NCI-H2171 treated with DMSO at 0.1 percent for 48 hours (cell line): ENCODE measurements around the gene CYP27B1.

Experiments
- DNase-seq: peaks from one replicate; lab custom pipeline; 2025; lab: John Stamatoyannopoulos, UW

The CYP27B1 gene

DNA sequence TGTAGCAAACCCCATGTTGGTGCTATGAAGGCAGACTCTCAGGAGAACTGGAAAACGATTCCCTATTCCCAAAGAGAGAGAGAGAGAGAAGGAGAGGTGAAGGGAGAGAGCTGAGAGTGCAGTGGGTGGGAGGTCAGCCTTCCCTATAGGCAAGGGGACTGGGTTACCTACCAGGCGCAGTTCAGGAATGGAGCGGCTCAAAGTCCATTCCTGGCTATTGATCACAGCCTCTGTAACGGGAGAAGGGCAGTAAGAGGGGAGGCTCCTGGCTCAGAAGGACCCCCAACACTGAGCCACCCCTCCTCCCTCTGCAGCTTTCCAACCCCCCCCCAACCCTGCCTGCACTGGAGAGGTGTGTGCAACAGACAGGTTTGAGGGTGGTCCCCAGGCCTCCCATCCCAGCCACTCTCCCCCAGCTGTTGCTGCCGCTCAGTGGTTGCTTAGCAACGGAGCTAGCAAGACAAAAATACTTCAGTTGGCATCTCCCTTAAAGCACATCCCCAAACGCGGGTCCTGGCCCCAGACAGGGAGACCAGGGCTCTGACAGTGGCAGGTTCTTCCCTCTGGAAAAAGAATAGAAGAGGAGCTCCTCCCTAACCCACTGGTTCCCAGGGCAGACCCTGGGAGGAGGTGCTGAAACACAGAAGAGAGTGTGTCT, 31.6 kb downstream of the CYP27B1 start:
- DNase-seq = peak; percentile 30

DNA sequence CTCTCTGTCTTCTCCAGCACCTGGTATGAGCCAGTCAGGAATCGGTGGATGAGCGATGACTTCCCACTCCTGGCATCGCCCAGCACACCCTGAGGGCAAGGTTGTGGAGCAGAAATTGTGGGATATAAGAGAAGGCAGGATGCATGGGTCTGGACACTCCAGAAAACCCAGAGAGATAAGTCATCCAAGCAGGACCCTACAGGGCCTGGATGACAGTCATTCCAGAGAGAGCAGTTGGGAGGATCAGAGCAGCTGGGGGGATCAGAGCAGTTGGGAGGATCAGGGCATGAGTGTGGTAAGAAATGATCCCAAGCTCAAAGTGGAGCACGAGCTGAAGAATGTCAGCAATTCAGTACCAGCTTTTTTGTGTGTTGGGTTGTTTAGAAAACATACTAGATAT, 32.3 kb downstream of the CYP27B1 start:
- no peak for DNase-seq

DNA sequence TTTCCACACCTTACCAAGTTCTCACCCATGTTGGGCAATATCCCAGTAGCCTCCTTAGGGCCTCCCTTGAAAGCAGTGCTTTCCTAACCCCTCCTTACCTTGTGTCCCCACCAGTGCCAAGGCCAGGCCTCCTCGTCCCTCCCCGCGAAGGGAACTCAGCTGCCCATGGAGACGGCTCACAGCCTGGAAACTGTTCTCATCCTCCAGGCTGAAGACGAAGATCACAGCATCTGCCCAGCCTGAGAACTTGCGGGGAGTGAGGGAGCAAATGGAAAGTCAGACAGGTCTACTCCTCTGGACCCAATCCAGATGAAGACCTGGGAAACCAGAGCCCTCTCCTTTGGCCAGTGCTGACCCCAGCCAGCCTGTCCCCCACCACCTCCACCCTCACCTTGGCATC, 33.0 kb downstream of the CYP27B1 start:
- DNase-seq = no peak

DNA sequence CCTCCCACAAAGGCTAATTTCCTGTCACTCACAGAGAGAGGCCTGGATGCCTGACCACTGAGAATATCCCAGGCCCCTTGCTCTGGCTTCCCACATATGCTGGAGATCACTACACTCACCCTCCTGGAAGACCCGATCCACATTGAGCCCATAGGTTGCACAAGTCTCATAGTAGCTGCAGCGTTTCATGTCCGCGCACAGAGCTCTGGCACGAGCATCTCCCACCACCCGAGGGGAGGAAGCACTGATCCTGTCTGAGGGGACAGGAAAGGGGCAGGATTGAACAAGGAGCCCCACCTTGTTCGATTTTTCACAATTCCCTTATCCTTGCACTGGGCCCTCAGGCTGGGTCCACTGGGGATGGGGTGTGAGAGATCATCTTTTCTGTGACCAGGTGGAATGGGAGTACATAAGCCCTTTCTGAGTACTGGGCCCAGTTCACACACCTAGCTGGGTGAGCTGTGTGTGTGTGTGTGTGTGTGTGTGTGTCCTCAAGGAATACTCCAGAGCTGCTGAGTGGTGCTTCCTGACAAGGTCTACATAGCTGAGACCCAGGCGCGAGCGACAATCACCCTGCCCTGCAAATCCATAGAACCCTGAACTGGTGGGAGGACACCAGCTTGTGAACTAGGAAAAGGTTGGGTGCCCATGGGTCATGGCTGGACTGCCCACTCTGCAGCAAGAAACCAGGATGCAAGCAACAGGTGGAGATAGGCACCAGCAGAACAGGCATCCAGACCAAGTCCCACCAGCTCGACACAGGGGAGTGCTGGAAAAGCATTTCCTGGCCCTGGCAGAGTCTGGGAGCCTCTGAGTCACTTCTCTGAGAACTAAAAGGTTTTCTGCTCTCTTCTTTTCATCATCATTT, 33.9 kb downstream of the CYP27B1 start:
- no peak for DNase-seq

DNA sequence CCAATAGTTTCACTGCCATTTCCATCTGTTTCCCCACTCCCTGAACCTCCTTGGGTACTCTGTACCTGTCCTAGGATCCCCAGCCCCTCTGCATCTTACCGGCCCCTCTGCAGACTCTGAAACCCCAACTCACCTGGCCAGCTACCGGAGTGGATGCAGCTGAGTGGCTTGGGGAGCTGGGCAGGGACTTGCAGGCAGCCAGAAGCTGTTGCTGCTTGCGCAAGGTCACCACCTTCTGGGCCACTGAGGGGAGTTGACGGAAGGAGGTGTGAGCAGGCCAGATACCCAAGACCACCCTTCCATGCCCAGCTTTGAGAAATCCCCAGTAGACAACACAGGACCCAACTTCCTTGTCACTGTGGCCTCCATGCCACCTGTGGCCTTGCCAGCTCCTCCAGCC, 34.6 kb downstream of the CYP27B1 start:
- DNase-seq = no peak

DNA sequence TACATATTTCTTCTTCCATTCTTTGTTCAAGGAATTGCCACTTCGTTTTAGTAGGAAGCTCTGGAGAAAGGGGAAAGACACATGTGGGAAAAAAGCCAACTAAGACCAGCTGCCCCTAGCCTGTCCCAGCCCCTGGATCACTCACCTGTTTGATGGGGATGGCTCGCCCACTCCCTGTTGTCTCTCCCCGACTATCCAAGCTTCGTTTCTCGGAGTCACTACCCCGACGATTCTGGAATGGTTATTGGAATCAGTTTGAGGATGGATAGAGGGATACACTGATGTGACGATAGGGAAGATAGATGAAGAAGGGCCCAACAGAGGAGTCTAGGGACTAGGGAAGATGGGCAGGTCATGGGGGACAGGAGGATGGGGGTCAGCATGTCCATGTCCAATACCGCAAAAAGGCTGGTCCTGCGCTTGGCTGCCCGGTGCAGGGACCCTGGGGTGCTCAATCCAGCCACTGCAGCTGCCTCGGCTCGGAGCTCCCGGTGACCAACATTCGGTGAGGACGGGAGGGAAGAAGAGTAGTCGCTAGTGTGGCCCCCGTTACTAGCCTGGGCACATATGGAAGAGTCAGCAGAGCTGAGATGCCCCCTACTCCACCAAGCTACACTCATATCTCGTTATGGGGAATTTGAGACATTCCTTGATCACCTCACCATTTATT, 35.3 kb downstream of the CYP27B1 start:
- no peak for DNase-seq

DNA sequence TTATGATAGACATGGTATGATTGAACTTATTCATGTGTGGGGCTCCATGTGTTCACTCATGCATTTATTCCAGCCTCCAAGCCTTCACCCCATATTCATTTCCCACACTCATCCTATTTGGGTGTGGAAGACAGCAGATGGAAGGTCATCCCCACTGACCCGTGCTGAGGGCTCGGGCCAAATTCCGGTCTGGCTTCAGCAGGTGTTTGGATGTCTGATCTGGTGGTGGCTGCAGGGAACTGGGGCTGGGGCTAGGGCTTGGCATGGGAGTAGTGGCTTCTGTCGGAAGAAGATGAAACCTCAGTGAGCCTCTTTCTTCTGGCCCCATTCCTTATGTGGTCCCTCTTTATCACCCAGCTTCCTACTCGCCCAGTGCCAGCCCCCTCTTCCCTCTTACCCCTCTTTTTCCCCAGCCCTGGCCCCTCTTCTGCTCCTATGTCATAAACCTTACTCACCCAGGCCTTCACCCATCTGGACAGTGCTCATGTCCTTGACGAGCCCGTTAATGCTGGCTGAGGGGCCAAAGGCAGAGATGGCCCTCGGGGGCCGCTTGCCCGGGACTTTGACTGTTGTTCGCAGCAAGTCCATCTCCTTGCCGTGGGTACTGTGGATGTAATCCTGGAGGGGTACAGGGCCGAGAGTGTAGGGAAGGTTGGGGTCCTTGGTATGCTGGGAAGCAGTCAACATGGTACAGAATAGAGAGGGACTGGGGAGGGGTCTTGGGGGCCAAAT, 36.4 kb downstream of the CYP27B1 start:
- no peak for DNase-seq

DNA sequence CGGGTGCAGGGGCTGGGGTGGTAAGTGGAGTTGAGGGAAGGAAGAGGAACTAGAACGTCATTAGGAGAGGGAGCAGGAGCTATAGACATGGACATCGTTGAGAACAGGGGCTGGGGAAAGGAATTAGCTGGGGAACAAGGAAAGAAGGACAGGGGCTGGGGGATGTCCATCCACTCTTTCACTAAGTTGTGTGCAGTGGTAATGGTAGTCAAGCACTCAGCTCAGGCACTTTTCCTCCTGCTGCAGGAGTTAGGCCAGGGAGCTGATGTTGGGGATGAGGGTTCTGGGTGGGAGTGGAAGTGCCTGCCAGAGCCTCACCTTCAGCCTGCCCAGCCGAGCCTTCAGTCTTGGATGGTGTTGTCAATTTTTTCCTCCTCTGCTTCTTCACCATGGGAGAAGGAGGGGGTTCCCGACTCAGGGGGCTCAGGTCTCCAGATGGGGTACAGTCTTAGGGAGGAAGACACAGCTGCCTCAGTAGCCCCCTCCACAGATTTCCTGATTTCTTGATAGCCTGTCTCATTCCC, 37.5 kb downstream of the CYP27B1 start:
- DNase-seq = no peak

DNA sequence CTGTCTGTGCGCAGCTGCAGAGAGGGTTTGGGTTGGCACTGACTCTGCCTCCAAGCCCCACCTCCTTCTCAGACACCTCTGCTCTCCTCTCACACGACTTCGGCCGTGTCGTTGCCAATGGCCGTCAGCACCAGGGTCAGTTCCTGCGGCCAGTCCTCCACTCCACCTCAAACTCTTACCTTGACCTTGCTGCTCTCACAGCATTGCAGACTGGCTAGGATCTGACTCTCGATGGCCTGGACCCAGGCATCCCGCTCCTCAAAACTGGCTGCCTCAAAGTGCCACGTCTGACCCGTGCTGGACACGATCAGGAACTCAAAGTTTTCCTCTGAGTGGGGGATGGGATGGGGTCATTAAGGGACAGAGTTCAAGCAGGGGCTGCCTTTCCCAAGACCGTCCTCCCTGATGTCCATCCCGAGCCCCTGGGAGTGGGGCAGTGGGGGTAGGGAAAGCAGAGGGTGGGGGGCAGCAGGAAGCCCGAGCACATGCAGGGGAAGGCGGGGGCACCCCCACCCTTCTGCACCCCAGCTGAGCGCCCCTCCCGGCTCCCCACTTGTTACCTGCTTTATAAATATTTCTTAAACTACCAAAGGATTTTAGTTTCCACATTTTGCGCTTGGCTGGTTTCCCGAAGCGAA, 39.0 kb downstream of the CYP27B1 start:
- no peak for DNase-seq

DNA sequence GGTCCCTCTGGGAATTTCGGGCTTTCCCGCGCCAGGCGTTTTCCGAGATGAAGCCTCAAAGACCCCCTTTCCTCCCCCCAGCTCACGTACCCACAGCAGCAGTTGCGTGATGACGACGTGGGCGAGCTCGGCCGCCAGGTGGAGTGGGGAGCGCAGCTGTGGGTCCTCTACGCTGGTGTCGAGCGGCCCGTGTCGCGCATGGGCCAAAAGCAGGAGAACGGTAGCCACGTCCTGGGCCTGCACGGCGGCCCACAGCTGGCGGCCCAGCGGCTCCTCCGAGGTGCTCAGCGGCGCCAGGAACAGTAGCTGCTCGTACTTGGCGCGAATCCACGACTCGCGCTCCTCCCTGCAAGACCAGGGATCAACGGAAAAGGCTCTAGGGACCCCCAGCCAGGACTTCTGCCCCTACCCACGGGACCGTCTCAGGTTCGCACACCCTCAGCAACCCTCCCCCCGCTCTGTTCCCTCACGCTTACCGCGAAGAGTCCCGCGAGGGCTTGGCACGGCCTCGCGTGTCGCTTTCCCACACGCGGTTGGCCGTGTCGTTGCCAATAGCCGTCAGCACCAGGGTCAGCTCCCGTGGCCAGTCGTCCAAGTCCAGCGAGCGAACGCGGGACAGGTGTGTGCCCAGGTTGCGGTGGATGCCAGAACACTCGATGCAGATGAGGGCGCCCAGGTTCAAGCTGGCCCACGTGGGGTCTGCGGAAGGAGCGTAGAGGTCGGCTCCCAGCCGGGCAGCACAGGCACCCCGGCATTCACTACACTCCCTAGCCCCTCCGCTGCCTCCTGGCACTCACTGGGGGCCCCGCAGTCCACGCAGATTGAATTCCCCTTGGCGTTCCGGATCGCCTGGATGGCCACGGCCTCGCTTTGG, 39.8 kb downstream of the CYP27B1 start:
- DNase-seq = no peak

DNA sequence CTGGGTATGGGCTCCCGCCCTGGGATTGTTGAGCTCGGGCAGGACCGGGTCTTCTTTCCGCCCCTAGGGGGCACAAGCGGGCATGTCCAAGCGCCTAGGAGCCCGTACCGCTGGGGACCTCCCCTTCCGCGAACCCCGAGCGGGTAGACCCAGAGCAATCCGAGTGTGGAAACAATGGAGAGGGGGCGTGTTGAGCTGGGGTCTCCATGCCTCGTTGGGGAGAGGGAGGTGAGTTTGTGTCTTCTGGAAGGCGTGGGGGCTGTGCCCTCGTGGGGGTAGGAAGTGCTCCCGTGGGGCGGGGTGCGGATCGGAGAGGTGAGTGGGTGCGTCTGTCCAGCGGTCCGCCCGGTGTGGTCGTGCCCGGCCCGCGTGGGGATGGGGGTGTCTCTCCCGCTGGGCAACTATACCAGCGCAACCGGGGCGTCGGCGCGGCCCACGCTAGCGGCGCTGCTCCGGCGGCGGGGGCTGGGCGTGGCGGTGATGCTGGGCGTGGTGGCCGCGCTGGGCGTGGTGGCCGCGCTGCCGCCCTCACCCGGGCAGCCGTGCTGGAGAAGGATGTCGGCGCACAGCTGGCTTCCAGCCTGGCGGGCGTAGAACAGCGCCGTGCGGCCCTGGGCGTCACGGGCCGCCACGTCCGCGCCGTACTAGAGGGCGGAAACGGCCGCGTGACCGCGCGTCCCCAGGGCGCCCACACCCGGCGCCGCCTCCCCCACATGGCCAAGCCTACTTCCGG, 40.6 kb downstream of the CYP27B1 start:
- peak; percentile 90 for DNase-seq

DNA sequence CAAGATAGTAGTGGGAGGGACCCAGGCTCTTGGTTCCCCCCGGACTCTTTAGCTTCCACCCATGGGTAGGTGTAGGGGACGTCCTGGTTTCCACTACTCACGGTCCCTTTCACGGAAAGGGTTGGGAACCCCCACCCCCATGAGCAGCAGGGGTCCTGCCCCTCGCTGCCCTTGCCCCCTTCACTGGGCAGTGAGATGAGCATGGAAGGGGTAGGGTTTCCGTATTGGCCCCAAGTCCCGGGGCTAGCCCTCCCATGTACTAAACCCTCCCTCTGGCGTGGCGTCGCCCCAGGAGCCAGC, 41.1 kb downstream of the CYP27B1 start:
- DNase-seq = no peak

DNA sequence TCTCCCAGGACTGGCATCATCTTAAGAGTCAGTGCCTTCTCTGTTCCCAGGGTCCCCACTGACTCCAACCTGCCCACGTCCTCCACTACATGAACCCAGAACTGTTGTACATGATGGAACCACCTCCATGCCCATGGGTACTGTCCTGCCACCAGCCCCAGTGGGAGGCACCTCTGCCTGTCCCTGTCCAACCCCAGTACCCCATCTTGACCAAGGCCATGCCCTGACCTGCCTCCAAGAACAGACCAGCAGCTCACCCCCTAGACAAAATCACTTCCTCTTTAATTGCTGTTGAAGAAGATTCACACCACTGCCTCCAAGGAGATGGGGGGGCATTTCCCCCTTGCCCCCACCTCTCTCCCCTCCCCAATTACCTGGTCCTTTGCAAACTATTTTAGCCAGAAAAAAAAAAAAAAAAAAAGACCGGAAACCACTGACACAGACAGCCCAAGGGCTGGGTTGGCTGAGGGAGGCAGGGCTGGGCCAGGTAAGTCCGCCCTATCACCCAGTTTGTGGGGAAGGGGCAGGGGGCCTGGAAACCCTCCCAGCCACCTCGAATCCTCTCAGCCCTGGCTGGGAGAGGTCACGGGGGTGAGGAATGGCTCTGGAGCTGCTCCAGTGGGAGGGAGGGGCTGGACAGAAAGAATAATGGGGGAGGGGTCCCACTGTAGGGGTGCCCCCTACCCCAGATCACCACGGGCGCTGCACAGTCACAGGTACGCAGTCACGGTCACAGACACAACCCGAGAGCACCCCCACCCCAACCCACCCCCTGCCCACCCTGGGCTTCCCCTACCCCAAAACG, 41.7 kb downstream of the CYP27B1 start:
- no peak for DNase-seq

DNA sequence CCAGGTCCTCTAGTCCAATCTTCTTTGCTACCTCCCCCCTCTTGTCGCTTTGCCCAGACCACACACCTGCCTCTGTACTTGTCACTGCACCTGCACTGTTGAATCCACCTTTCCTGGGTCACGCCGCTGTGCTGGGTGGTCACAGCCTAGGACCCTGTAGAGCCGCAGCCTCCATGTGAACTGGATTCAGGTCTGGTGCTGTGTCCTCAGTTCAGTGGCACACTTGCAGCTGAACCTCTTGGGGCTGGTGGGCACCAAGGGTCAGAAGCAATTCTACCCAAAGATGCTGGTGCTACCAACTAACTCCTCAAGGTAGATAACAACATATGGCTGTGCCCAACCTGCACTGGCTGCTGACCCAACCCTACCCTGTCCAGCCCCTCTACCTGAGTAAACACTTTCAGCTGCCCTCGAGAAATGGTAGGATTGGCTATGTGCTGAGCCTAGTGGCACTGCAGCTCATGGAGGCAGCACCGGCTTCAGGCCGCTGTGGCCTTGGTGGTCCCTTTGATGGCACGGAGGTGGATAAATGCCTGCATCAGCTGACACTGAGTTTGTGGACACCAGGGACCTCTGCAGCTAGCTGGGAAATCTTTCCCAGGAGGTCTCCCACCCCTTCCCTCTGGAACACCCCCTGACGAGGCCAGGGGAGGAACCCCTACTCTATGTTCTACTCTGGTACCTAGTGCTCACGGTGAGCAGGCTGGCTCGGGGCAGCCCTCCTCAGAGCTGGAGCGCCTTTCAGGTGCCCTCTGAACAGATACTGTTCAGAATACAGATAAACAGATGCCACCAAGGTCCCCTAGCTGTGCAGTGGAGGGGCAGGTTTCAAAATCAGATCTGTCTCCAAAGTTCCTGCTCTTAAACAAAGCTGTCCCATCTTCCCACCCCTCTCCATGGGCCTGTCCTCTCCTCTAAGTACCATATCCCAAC, 42.6 kb downstream of the CYP27B1 start:
- no peak for DNase-seq

DNA sequence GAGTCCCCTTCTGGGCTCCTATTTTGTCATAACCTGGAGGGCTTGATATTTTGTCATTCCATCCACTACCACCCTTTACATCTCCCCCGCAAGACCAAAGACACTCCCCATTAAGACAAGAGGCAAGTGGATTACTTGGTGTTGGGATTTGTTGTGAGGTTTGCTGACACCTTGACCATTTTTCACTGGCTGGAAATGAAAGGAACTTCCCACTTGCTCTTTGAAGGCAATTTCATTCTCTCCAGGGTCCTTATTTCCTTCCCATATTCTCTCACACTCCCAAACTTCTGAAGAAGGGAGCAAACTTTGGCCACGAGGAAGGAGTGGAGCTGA, 43.3 kb downstream of the CYP27B1 start:
- DNase-seq = no peak

DNA sequence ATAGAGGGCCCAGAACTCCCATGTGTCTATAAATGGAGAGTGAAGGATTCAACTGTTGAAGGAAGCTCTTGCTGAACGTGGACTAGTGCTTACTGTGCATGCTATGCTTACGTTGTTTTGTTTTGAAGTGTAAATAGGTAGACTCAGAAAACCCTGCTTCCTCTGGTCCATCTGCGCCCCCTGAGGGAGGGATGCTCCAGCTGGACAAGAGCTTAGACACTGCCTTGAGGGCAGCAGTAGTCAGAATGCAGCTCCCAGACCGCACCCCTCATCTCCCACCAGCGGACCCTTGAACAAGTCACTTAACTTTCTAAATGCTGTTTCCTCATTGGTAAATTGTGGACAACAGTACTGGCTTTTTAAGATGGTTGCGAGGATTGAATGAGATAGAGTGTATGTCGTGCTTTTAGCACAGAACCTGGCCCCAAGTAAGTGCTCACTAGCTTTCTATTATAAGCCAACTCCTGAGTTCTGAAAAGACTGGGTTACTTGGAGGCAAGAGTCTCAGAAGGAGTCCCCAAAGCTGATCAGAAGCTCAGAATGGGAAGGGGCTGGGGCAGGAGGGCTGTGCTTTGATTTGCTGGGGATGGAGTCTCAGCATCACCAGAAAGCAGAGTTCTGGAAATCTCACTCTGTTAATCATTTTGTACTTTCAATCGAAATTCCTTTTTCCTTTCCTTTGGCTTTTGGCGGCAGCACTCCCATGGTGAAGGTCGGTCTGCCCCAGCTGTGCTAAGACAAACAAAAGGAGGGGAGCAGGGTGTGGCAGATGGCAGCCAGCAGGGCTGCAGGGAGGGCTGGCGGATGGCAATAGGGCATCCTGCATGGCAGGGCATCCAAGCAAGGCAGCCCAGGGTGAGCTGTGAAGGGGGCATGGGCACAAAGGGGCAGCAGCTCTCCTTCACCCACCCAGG, 43.9 kb downstream of the CYP27B1 start:
- peak; percentile 59 for DNase-seq
